ENCODE data around the gene RAB37. TPM values are rescaled to one million over a fixed set of nuclear protein-coding genes. Genes with fewer than 3 reads are reported as not detected.

RAB37 gene
- total RNA-seq, 1 donor from 2014 or later = 7.4 TPM

DNA sequence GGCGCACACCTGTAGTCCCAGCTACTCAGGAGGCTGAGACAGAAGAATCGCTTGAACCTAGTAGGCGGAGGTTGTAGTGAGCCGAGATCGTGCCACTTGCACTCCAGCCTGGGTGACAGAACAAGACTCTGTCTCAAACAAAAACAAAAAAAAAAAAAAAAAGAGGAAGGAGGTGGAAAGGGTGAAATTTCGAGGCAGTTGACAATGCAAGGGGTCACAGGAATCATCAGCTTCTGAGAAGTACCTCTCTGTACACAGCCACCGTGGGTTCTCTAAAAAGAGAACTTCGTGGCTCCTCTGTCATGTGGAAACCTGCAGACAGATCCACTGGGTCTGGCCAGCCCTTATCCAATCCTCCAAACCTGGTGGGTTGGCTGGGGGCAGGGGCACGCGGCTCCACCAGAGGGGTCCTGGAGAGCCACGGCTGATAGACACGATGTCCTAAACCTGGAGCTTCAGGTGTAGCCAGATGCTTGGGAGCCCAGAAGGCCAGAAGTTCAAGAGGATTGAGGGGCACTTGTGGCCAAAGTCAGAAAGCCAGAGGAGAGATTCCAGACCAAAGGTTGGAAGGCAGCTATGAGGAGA is 23.8 kb upstream of the RAB37 start:
- H3K4me1 ChIP-seq = peaks cover 16% of the 10 kb centered on the region
- intact Hi-C loops (cut with DNase I) = no loop called here
- H3K27me3 ChIP-seq (ENCODE audit: low read depth) = peaks cover 5% of the 10 kb centered on the region
- no peaks in the 10 kb centered on the region for H3K36me3 ChIP-seq
- ATAC-seq (peak; percentile 43 to 45), DNase-seq (no peak)
- TF ChIP-seq, protein P1, sequence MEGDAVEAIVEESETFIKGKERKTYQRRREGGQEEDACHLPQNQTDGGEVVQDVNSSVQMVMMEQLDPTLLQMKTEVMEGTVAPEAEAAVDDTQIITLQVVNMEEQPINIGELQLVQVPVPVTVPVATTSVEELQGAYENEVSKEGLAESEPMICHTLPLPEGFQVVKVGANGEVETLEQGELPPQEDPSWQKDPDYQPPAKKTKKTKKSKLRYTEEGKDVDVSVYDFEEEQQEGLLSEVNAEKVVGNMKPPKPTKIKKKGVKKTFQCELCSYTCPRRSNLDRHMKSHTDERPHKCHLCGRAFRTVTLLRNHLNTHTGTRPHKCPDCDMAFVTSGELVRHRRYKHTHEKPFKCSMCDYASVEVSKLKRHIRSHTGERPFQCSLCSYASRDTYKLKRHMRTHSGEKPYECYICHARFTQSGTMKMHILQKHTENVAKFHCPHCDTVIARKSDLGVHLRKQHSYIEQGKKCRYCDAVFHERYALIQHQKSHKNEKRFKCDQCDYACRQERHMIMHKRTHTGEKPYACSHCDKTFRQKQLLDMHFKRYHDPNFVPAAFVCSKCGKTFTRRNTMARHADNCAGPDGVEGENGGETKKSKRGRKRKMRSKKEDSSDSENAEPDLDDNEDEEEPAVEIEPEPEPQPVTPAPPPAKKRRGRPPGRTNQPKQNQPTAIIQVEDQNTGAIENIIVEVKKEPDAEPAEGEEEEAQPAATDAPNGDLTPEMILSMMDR (IDR thresholded peaks at IDR 0.05) = no peak
- no peaks in the 10 kb centered on the region for H3K9me3 ChIP-seq
- peak overlapping the region; percentile 24 for H3K27ac ChIP-seq
- H3K4me3 ChIP-seq = peak overlapping the region; percentile 42

DNA sequence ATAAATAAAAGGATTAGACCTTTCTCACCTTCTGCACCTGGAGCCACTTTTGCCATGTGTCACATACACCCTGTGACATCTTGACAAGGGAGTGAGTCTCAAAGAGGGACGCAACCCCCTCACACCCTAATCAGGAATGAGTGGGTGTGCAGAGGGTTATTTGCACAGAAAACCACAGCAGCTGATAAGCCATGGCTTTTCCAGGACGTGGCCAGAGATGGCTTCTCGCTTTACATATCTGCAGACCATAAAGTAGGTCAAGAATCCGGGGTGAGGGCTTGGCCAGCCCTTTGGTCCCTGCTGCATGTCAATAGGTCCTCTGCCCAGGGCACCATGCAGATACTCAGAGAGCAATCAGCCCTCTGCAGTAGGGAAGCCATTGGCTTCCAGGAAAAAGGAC is 21.9 kb upstream of the RAB37 start:
- Histone ChIP-seq H3K36me3 (no peaks in the 10 kb centered on the region), H3K9me3 (no peaks in the 10 kb centered on the region), H3K27me3 (ENCODE audit: low read depth) (peaks cover 5% of the 10 kb centered on the region), H3K27ac (no peak overlapping the region), H3K4me1 (peaks cover 16% of the 10 kb centered on the region), H3K4me3 (no peak overlapping the region)
- TF ChIP-seq, protein P1 (IDR thresholded peaks at IDR 0.05) = no peak
- intact Hi-C loops (cut with DNase I) = no loop called here
- DNase-seq = peak; percentile 73
- ATAC-seq = peak; percentile 90 to 92

DNA sequence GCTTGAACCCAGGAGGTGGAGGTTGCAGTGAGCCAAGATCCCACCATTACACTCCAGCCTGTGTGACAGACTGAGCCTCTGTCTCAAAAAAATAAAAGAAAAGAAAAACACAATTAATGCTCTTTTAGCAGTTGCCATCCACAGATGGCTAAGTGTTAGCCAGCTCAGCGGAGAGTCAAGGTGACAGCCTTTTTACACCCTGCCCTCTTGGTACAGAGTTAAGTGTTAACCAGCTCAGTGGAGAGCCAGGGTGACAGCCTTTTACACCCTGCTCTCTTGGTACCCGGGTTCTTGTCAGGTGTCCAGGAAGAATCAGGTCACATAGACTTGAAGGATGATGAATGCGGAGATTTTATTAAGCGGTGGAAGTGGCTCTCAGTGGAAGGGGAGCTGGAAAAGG is 16.6 kb upstream of the RAB37 start:
- ATAC-seq = no peak
- TF ChIP-seq, protein P1 (IDR thresholded peaks at IDR 0.05) = no peak
- DNase-seq = no peak
- no peak overlapping the region for H3K27ac ChIP-seq
- H3K36me3 ChIP-seq = no peaks in the 10 kb centered on the region
- intact Hi-C loops (cut with DNase I) = no loop called here
- H3K9me3 ChIP-seq = no peaks in the 10 kb centered on the region
- H3K4me3 ChIP-seq = no peak overlapping the region
- H3K27me3 ChIP-seq (ENCODE audit: low read depth) = no peaks in the 10 kb centered on the region
- no peaks in the 10 kb centered on the region for H3K4me1 ChIP-seq

DNA sequence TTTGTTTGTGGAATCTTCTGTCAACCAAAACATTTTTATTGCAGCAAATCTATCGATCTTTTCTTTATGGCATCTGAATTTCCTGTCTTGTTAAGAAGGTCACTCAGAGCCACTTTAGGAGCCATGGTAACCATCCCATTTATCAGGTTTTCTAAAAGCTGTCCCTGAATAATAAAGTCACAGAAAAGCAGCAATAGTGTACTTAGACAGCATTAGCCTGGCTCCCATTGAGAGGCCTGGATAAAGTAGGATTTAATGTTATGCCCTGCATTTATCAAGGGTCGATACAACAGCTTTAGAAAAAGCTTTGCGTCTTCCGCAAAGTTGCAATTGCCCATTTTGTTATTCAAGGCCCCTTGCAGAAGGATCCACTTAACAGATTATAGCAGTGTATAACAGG is 14.3 kb upstream of the RAB37 start:
- H3K36me3 ChIP-seq = no peaks in the 10 kb centered on the region
- no peak for ATAC-seq
- intact Hi-C loops (cut with DNase I) = no loop called here
- no peaks in the 10 kb centered on the region for H3K27me3 ChIP-seq (ENCODE audit: low read depth)
- no peak overlapping the region for H3K4me3 ChIP-seq
- no peak overlapping the region for H3K27ac ChIP-seq
- DNase-seq = no peak
- no peaks in the 10 kb centered on the region for H3K9me3 ChIP-seq
- H3K4me1 ChIP-seq = no peaks in the 10 kb centered on the region
- TF ChIP-seq, protein P1 (IDR thresholded peaks at IDR 0.05) = no peak

DNA sequence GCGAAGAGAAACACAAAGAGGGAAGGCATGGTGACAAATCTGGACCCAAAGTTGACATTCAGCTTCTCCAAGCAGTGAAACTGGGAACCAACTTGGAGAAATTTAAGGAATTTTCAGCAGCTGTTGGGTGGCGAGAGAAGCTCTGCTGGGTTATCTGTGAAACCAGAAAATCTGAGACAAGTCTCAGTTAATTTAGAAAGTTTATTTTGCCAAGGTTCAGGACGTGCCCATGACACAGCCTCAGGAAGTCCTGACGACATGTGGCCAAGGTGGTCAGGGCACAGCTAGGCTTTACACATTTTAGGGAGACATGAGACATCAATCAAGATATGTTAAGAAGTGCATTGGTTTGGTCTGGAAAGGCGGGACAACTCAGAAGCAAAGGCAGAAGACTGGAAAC is 13.2 kb upstream of the RAB37 start:
- Histone ChIP-seq H3K27me3 (ENCODE audit: low read depth) (no peaks in the 10 kb centered on the region), H3K9me3 (no peaks in the 10 kb centered on the region), H3K36me3 (no peaks in the 10 kb centered on the region), H3K27ac (no peak overlapping the region), H3K4me3 (no peak overlapping the region), H3K4me1 (no peaks in the 10 kb centered on the region)
- TF ChIP-seq, protein P1 (IDR thresholded peaks at IDR 0.05) = no peak
- intact Hi-C loops (cut with DNase I) = no loop called here
- ATAC-seq (no peak), DNase-seq (no peak)

Data from lower lobe of right lung (tissue), 2 donors.